DMS53 treated with DMSO at 0.1 percent for 48 hours (cell line): ENCODE measurements around the gene AMELX.

Experiments used
- DNase-seq: peaks from one replicate; lab custom pipeline; 2025; ENCODE audit not compliant: unreplicated experiment; lab: John Stamatoyannopoulos, UW

AMELX gene

DNA sequence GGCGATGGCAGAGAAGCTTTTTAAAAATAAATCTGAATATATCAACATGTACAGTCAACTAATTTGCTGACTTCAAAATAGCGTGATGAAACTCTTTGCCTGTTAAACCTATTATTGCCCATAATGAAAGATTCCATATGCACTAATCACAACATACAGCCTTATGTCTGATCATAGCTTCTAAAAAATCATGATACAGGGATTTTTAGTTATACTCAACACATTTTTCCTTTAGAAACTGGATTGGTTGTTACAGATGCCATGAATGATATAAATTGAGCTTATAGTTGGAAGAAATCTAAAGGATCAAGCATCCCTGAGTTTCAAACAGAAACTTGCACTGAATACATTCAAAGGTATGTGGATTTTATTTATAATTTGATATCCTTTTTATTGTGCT lies at the start of gene AMELX:
Gene AMELX (plus strand): TSS at position 301 of the 400 bp plus-strand sequence. CDS start 1,376 bp downstream, outside the sequence.
- no peak for DNase-seq

GRCh38 chrX:11244636-11245035 lies 48.6 kb upstream of the AMELX start:
- DNase-seq: no peak

GRCh38 chrX:11254417-11255109 lies 38.6 kb upstream of the AMELX start:
- peak; percentile 8 for DNase-seq

DNA sequence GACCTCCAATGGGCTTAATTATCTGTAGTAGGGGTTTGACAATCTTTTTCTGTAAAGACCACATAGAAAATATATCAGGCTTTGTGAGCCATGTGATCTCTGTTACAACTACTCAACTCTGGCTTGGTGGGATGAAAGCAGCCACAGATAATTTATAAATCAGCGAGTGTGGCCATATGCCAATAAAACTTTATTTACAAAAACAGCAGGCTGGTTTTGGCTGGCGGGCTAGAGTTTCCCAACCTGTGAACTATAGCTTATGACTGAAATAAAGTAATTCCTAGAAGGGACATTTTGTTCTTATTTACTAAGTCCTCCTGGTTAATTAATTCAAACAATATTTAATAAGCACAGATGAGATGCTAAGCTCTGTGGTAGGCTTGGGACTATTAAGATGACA lies 35.9 kb upstream of the AMELX start:
- no peak for DNase-seq

- no peak for DNase-seq
These were observed 35.5 kb upstream of the AMELX start for GRCh38 chrX:11257711-11258110.

GRCh38 chrX:11259437-11259836 lies 33.8 kb upstream of the AMELX start:
- no peak for DNase-seq

GRCh38 chrX:11261260-11261659 lies 32.0 kb upstream of the AMELX start:
- DNase-seq: no peak

- no peak for DNase-seq
These were observed 28.3 kb upstream of the AMELX start for GRCh38 chrX:11264925-11265324.

GRCh38 chrX:11265352-11265751 lies 27.9 kb upstream of the AMELX start:
- DNase-seq: no peak

DNA sequence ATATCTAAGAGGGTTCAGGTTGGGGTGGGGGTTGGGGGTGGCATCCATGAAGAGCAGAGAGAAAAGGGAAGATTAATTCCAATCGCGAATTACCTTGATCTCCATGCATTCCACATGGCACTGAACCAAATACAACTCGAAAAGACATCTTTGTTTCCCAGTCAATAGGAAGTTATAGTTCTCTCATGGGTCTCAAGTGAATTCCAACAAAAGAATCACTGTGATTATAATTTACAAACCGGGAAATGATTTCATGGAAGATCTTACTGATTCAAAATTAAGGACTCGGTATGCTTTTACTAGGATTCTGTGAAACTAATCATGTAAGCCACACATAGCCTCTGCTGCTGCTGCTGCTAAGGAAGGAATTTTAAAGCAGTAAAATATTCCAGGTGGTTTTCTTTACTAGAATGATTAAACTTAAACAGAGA lies 26.6 kb upstream of the AMELX start:
- no peak for DNase-seq

GRCh38 chrX:11267425-11267824 lies 25.8 kb upstream of the AMELX start:
- DNase-seq: no peak

GRCh38 chrX:11269006-11269405 lies 24.2 kb upstream of the AMELX start:
- DNase-seq: no peak

DNA sequence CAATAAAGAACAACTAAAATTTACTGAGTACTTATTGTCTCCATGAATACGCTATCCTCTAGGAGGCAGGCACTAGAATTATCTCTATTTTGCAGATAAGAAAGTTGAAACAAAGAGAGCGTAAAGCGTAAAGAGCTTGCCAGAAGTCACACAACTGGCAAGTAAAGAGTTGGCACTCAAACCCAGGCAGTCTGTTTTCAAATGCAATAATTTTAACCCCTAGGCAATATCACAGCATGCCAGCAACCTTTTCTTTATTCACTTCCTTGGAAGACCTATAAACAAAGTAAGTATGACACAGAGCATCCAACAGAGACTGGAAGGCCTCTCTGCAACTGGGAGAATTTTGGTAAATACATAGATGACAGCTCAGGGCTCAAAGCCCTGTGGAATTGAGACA lies 23.2 kb upstream of the AMELX start:
- no peak for DNase-seq

- no peak for DNase-seq
These were observed 20.9 kb upstream of the AMELX start for GRCh38 chrX:11272290-11272689.

GRCh38 chrX:11272863-11273262 lies 20.4 kb upstream of the AMELX start:
- DNase-seq: no peak

DNA sequence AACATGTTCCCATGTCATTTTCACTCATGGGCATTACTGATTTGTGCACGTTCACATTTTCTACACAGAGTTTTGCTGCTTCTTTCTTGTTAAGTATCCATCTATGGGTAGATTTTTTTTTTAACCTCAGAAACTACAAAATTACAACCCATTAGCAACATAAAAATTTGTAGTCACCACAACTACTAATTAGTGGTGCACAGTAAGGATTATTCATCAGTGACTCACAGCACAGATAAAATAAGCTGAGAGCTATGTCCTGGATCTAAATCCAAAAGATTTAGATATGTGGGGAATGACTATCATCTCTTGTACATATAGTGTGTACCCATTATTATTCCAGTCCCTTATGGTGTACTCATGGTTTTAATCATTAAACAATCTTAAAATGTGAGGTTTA lies 19.7 kb upstream of the AMELX start:
- DNase-seq: no peak

DNA sequence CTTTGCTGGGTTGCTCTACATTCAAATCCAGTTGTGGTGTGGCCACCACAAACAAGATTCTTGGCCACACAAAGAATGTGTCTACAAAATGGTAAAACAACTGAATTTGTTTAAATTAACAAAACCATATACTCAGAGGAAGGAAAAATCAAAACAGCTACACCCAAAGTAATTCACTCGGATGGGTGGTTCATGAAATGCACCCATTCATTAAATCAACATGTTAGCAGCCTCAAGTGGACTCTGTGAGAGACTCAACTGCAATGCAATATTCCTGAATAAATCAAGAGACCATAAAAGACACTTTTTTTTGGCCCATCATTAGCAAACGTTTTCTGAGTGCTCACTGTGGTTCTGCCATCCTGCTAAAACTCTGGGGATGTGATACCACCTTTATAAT lies 11.2 kb upstream of the AMELX start:
- DNase-seq: no peak

GRCh38 chrX:11285651-11286050 lies 7.6 kb upstream of the AMELX start:
- no peak for DNase-seq

DNA sequence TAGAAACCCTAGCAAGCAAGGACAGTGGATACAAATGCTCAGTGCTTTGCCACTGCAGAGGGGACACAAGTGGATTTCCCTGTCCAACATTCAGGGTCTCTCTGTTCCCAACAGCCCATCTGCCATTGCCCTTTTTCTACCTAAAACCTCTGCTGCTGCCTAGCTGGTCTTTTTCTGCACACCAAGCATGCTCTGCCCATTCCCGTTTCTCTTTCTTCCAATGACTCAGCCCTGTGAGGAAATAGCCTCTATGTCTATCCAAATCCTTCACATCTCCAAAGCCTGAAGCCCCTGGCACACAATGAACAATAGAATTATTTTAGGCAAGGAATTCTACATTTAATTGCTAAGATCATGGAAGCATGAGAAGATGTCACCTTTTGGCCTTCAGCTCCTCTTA lies 5.7 kb upstream of the AMELX start:
- DNase-seq: no peak

DNA sequence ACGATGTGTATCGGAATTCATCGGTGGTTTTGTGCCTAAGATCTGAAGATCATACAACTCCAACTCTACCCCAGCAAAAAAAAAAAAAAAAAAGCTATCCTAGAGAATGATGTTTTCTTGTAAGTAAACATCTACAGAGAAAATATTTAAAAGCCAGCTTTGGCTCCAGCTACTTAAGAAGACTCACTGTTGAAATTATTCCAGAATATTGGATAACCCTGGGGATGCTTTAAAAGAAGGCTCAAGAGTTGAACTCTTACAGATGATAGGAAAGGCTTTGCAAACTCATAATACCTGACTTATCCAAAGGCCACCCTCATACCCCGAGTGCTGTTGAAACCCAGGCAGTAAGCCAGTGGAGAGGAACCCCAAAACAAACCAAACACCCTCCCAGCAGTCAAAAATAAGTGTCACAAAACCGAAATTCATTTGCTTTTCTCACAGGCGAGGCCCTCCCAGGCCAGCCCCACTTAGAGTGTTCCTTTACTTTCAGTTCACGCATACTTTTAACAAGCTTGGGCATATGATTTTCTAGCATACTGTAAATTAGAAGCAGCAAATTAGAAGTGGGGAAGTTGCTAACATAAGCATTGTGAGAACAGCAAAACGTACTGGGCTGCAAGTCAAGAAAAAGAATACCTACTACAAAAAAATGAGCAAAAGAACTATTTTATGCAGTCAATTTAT lies 2.7 kb upstream of the AMELX start:
- DNase-seq: no peak

DNA sequence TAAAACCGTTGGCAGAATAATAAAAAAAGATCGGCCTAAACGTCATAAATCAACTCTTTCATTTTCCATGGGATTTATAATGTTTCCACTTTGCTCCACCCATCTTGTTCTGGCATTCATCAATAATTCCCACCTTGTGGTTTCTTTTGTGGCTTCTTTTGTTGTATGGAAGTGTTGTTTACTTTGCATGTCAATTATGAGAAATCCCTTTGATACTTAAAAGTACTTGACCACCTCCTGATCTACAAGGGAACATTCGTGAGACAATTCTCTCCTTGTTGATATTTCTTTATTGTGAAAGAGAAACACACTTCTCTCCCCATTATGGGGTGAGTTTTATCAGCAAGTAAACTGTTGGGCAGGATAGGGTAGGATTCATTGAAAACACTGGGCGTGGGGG lies 2.8 kb downstream of the AMELX start:
- no peak for DNase-seq

DNA sequence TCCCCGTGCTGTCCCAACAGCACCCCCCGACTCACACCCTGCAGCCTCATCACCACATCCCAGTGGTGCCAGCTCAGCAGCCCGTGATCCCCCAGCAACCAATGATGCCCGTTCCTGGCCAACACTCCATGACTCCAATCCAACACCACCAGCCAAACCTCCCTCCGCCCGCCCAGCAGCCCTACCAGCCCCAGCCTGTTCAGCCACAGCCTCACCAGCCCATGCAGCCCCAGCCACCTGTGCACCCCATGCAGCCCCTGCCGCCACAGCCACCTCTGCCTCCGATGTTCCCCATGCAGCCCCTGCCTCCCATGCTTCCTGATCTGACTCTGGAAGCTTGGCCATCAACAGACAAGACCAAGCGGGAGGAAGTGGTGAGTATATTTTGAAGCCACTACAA lies 5.4 kb downstream of the AMELX start:
- DNase-seq: no peak

DNA sequence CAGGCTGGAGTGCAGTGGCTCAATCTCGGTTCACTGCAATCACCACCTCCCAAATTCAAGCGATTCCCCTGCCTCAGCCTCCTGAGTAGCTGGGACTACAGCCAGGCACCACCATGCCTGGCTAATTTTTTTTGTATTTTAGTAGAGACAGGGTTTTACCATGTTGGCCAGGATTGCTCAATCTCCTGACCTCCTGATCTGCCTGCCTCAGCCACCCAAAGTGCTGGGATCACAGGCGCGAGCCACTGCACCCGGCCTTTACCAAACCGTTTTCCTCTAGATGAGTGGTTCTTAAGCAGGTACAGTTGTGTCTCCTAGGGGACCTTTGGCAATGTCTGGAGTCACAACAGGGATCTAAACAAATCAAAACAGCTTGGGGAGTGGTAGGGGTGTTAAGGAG lies 11.6 kb downstream of the AMELX start:
- no peak for DNase-seq
